UCSD-AML1 (cell line): Measurements from ENCODE around the gene OLAH.

Source experiments
- DNase-seq: peaks from one replicate; lab custom pipeline; 2025; ENCODE audit not compliant: unreplicated experiment; lab: John Stamatoyannopoulos, UW

Gene OLAH

DNA sequence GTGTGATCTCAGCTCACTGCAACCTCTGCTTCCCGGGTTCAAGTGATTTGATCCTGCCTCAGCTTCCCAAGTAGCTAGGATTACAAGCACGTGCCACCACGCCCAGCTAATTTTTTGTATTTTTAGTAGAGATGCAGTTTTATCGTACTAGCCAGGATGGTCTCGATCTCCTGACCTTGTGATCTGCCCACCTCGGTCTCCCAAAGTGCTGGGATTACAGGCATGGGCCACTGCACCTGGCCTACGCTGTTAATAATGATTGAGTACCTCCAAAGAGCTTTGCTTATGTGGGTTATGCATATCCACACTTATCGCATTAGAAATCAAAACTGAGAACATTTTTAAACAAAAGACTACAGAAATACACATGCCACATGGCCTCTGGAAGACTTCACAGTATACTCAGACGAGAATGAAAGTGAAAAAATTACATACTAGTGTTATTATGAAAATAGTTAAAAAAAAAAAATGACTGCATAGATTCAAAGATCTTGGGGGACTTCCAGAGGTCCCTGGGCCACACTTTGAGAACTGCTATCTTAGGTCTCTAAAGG lies 78.8 kb downstream of the OLAH start:
- no peak for DNase-seq
